Activated CD8-positive, alpha-beta T cell treated with anti-CD3 and anti-CD28 coated beads for 36 hours (primary cell): ENCODE measurements around the gene CCNB2. TPM values are rescaled to one million over a fixed set of nuclear protein-coding genes. Genes with fewer than 3 reads are reported as not detected.
A peak's percentile ranks its signal among the peaks of the same experiment; 100 is the strongest.

Source experiments
- ATAC-seq: fragments of 200-7000 bp; cut with Tn5 transposase; one replicate; pipeline ENCODE4 v1.10.0; 2021; ENCODE audit warnings: mild to moderate bottlenecking, moderate library complexity
- CTCF ChIA-PET: fragments of 350-600 bp; sonication (Branson Sonifier 250); formaldehyde crosslinking; loops from one replicate; lab custom pipeline; 2021; ENCODE audit warnings: antibody characterized with exemption; lab: Charles Lee
- POLR2A ChIA-PET: fragments of 350-600 bp; sonication (Branson Sonifier 250); formaldehyde crosslinking; loops from one replicate; lab custom pipeline; 2021; ENCODE audit warnings: antibody characterized with exemption; lab: Charles Lee
- DNase-seq: peaks from one replicate; pipeline ENCODE4 v3.0.0-alpha.2; 2020
- H3K27ac Mint-ChIP-seq: one replicate; pipeline ENCODE4 v1.8.0; 2021; ENCODE audit warnings: mild to moderate bottlenecking, mixed read lengths
- H3K27me3 Mint-ChIP-seq: one replicate; pipeline ENCODE4 v1.8.0; 2021; ENCODE audit warnings: mixed read lengths
- H3K36me3 Mint-ChIP-seq: one replicate; pipeline ENCODE4 v1.8.0; 2021; ENCODE audit warnings: low read depth, mixed read lengths
- H3K4me1 Mint-ChIP-seq: one replicate; pipeline ENCODE4 v1.8.0; 2021; ENCODE audit warnings: low read depth, mixed read lengths
- H3K4me3 Mint-ChIP-seq: one replicate; pipeline ENCODE4 v1.8.0; 2021; ENCODE audit warnings: mild to moderate bottlenecking, moderate library complexity, mixed read lengths
- H3K9me3 Mint-ChIP-seq: one replicate; pipeline ENCODE4 v1.8.0; 2021; ENCODE audit warnings: mixed read lengths
- intact Hi-C: fragments of 100-400 bp; cut with micrococcal nuclease; formaldehyde crosslinking; loops from one replicate; pipeline ENCODE4 v1.10.0; 2022
- total RNA-seq, 2 experiments: library from RNA; stranded (reverse); gene quantifications; one replicate each; pipeline ENCODE4 v1.2.3, GENCODE V29; 2021
- TF ChIP-seq, protein P1 (sequence below): fragments of 200-600 bp; IDR thresholded peaks from one replicate; pipeline ENCODE4 v1.8.0; 2022; ENCODE audit warnings: antibody characterized with exemption, mild to moderate bottlenecking

The CCNB2 gene
- total RNA-seq, 2 experiments from 2014 or later = 61.9 to 64.4 TPM

DNA sequence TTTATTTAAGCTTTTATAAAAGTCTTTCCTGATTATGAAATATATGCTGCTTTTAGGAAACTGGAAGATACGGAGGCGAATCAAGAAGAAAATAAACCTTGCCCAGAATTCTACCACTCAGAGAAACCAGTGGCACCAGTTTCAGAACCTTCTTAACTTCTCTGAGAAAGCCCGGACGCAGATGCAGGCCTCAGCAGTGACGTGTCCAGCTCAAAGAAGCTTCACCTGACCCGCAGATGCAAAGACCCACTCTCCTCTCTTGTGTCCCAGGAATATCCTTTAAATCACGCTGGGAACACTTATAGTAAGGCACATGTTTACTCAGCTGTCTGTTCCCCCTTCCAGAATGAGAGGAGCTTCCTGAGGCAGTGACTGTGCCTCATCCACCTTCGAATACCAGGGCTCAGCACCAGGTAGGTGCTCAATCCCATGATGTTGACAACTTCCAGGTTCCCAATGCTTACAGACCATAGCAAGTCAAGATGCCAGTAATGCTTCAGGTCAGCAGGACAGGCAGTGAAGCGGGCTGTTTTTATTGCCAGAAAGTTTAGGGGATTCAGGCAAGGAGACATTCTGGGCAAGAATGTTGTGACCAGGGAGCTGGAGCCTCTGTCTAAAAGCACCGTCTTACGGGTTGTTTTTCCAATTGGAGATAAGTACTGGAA lies 61.8 kb downstream of the CCNB2 start:
- Mint-ChIP-seq H3K9me3 (no peaks in the 10 kb centered on the region), H3K4me3 (no peak overlapping the region), H3K36me3 (no peaks in the 10 kb centered on the region), H3K27ac (no peak overlapping the region), H3K27me3 (no peaks in the 10 kb centered on the region), H3K4me1 (peaks cover 7% of the 10 kb centered on the region)
- DNase-seq (no peak), ATAC-seq (no peak)
- intact Hi-C loops = no loop called here
- TF ChIP-seq, protein P1, sequence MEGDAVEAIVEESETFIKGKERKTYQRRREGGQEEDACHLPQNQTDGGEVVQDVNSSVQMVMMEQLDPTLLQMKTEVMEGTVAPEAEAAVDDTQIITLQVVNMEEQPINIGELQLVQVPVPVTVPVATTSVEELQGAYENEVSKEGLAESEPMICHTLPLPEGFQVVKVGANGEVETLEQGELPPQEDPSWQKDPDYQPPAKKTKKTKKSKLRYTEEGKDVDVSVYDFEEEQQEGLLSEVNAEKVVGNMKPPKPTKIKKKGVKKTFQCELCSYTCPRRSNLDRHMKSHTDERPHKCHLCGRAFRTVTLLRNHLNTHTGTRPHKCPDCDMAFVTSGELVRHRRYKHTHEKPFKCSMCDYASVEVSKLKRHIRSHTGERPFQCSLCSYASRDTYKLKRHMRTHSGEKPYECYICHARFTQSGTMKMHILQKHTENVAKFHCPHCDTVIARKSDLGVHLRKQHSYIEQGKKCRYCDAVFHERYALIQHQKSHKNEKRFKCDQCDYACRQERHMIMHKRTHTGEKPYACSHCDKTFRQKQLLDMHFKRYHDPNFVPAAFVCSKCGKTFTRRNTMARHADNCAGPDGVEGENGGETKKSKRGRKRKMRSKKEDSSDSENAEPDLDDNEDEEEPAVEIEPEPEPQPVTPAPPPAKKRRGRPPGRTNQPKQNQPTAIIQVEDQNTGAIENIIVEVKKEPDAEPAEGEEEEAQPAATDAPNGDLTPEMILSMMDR = no peak
- ChIA-PET CTCF (interaction anchor here (0.9 to 1.6 kb wide), 2 partner anchors 19 to 187 kb away, joined by 3 to 4 read pairs; no protein-coding TSS in a partner anchor), POLR2A (no interaction called here)

- CTCF ChIA-PET = no interaction called here
- peak; percentile 56 for ATAC-seq
- no peak overlapping the region for H3K27ac Mint-ChIP-seq
- no peaks in the 10 kb centered on the region for H3K9me3 Mint-ChIP-seq
- no peaks in the 10 kb centered on the region for H3K27me3 Mint-ChIP-seq
- POLR2A ChIA-PET = no interaction called here
- H3K4me3 Mint-ChIP-seq = no peak overlapping the region
- TF ChIP-seq, protein P1 = no peak
- peak; percentile 19 for DNase-seq
- no peaks in the 10 kb centered on the region for H3K36me3 Mint-ChIP-seq
- intact Hi-C loops = no loop called here
- H3K4me1 Mint-ChIP-seq = peaks cover 7% of the 10 kb centered on the region
Measured at GRCh38 chr15:59168536-59168935, 63.6 kb downstream of the CCNB2 start.

- ChIA-PET CTCF (interaction anchor here (2.1 kb wide), 1 partner anchor 324 kb away, joined by 9 read pairs; no protein-coding TSS in a partner anchor), POLR2A (no interaction called here)
- H3K9me3 Mint-ChIP-seq = no peaks in the 10 kb centered on the region
- intact Hi-C loops = no loop called here
- H3K4me3 Mint-ChIP-seq = no peak overlapping the region
- no peaks in the 10 kb centered on the region for H3K36me3 Mint-ChIP-seq
- peaks cover 7% of the 10 kb centered on the region for H3K4me1 Mint-ChIP-seq
- peak overlapping the region; percentile 44 for H3K27ac Mint-ChIP-seq
- ATAC-seq (peak; percentile 73), DNase-seq (no peak)
- H3K27me3 Mint-ChIP-seq = peaks cover 1% of the 10 kb centered on the region
- TF ChIP-seq, protein P1 = no peak
Measured at GRCh38 chr15:59169251-59169708, 64.3 kb downstream of the CCNB2 start.

DNA sequence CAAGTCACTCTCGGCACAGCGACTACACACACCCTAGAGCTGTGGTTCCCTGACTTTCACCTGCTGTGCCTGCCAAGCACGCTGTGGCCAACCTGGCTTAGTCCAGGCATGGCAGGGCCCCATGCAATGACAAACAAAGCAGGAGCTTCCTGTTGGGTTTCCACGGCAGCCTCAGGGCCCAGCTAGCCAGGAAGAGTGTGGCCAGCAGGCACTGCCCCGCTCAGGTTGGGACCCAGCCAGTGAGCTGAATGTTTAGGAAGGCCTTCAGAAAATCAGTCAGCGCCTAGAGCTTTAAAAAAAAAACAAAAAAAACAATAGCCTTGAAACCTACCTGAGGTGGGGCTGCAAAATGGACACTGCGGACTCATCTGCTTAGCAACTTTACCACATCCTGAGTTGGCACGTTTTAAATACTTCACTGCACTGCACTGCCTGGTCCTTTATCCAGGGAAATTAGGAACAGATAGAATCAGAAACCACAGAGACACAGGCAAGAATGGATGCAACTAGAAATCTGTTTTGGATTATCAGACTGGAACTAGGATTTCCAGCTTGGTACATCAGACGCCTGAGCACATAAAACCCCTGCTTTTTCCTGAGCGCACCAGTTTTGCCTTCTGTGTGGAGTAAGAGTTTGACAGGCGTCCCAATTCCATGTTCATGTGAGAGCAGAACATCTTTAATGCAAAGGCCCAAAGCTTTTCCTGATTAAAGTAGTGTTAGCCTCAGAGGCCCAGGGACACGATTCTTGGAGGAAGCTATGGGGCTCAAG lies 65.5 kb downstream of the CCNB2 start:
- H3K36me3 Mint-ChIP-seq = no peaks in the 10 kb centered on the region
- ChIA-PET CTCF (interaction anchor here (2.1 kb wide), 1 partner anchor 323 kb away, joined by 9 read pairs; no protein-coding TSS in a partner anchor), POLR2A (no interaction called here)
- no peak for ATAC-seq
- H3K4me1 Mint-ChIP-seq = peaks cover 7% of the 10 kb centered on the region
- peaks cover 3% of the 10 kb centered on the region for H3K27me3 Mint-ChIP-seq
- H3K9me3 Mint-ChIP-seq = no peaks in the 10 kb centered on the region
- TF ChIP-seq, protein P1 = no peak
- H3K27ac Mint-ChIP-seq = peak overlapping the region; percentile 8
- DNase-seq = no peak
- no peak overlapping the region for H3K4me3 Mint-ChIP-seq
- intact Hi-C loops = loop anchor here (10.0 kb wide), 1 partner anchor 74 kb away; no protein-coding TSS in a partner anchor

GRCh38 chr15:59171067-59171397 lies 66.1 kb downstream of the CCNB2 start:
- H3K36me3 Mint-ChIP-seq = no peaks in the 10 kb centered on the region
- DNase-seq (no peak), ATAC-seq (no peak)
- no peak overlapping the region for H3K27ac Mint-ChIP-seq
- TF ChIP-seq, protein P1 = no peak
- H3K4me1 Mint-ChIP-seq = peaks cover 7% of the 10 kb centered on the region
- POLR2A ChIA-PET = no interaction called here
- intact Hi-C loops = loop anchor here (10.0 kb wide), 1 partner anchor 74 kb away; no protein-coding TSS in a partner anchor
- no peaks in the 10 kb centered on the region for H3K9me3 Mint-ChIP-seq
- CTCF ChIA-PET = interaction anchor here (2.1 kb wide), 1 partner anchor 322 kb away, joined by 9 read pairs; no protein-coding TSS in a partner anchor
- H3K27me3 Mint-ChIP-seq = peaks cover 6% of the 10 kb centered on the region
- no peak overlapping the region for H3K4me3 Mint-ChIP-seq
